ENCODE results near the gene STAP2.

STAP2 gene

GRCh38 chr19:4323692-4324091 is 14.9 kb downstream of the STAP2 start:
- ATAC-seq: no peak
- TF ChIP-seq ZNF8 (CRISPR knock-in tag; IDR thresholded peaks at IDR 0.05) (no peak), CREB5 (CRISPR knock-in tag; IDR thresholded peaks at IDR 0.05; ENCODE audit: low read depth) (no peak), ZC3H10 (CRISPR knock-in tag; IDR thresholded peaks at IDR 0.05) (no peak), TSHZ2 (CRISPR knock-in tag; IDR thresholded peaks at IDR 0.05) (no peak), ZFP30 (CRISPR knock-in tag; IDR thresholded peaks at IDR 0.05) (no peak), OSR1 (CRISPR knock-in tag; IDR thresholded peaks at IDR 0.05) (no peak), BACH2 (CRISPR knock-in tag; IDR thresholded peaks at IDR 0.05; ENCODE audit: borderline replicate concordance) (no peak), TCF4 (CRISPR knock-in tag; IDR thresholded peaks at IDR 0.05; ENCODE audit: borderline replicate concordance) (no peak), ZNF70 (CRISPR knock-in tag; IDR thresholded peaks at IDR 0.05) (no peak), PATZ1 (CRISPR knock-in tag; IDR thresholded peaks at IDR 0.05; ENCODE audit: borderline replicate concordance) (no peak)

GRCh38 chr19:4322942-4323665 is 15.5 kb downstream of the STAP2 start:
- ATAC-seq: no peak
- TF ChIP-seq CSRNP3 (CRISPR knock-in tag; IDR thresholded peaks at IDR 0.05) (no peak), ESRRG (CRISPR knock-in tag; IDR thresholded peaks at IDR 0.05) (no peak), ARNTL (CRISPR knock-in tag; IDR thresholded peaks at IDR 0.05; ENCODE audit: borderline replicate concordance, low read depth) (no peak), OSR1 (CRISPR knock-in tag; IDR thresholded peaks at IDR 0.05) (no peak), ZFP30 (CRISPR knock-in tag; IDR thresholded peaks at IDR 0.05) (no peak), PPARA (CRISPR knock-in tag; IDR thresholded peaks at IDR 0.05; ENCODE audit: borderline replicate concordance) (no peak), ZNF565 (CRISPR knock-in tag; conservative IDR thresholded peaks at IDR 0.05; ENCODE audit: low read depth) (no peak), CSDC2 (CRISPR knock-in tag; IDR thresholded peaks at IDR 0.05) (no peak), RARB (CRISPR knock-in tag; IDR thresholded peaks at IDR 0.05) (no peak), PATZ1 (CRISPR knock-in tag; IDR thresholded peaks at IDR 0.05; ENCODE audit: borderline replicate concordance) (no peak), ZNF8 (CRISPR knock-in tag; IDR thresholded peaks at IDR 0.05) (no peak), POU6F1 (CRISPR knock-in tag; IDR thresholded peaks at IDR 0.05; ENCODE audit: borderline replicate concordance, low read depth) (no peak), TOX (CRISPR knock-in tag; IDR thresholded peaks at IDR 0.05; ENCODE audit: borderline replicate concordance) (no peak), TCF4 (CRISPR knock-in tag; IDR thresholded peaks at IDR 0.05; ENCODE audit: borderline replicate concordance) (no peak), CREB5 (CRISPR knock-in tag; IDR thresholded peaks at IDR 0.05; ENCODE audit: low read depth) (no peak), TSHZ2 (CRISPR knock-in tag; IDR thresholded peaks at IDR 0.05) (no peak), ISL1 (CRISPR knock-in tag; IDR thresholded peaks at IDR 0.05) (no peak), ZFP3 (CRISPR knock-in tag; IDR thresholded peaks at IDR 0.05) (no peak), ZNF70 (CRISPR knock-in tag; IDR thresholded peaks at IDR 0.05) (no peak), GLIS3 (CRISPR knock-in tag; IDR thresholded peaks at IDR 0.05) (no peak)

All from SK-N-SH treated with all-trans-retinoic acid at 6 μM for 48 hours (cell line).